HG03175 (cell line): ENCODE results near the gene NSF.
"Not testable (repeated sequence)": the region's sequence is repeated elsewhere in the genome, so short reads cannot be mapped to it uniquely, and the experiment has no call there.

Experiments
- ATAC-seq: cut with Tn5 transposase; IDR thresholded peaks from one replicate; pipeline ENCODE4 v1.9.1; 2021; ENCODE audit warnings: mild to moderate bottlenecking, moderate library complexity; ENCODE audit not compliant: unreplicated experiment

The NSF gene

DNA sequence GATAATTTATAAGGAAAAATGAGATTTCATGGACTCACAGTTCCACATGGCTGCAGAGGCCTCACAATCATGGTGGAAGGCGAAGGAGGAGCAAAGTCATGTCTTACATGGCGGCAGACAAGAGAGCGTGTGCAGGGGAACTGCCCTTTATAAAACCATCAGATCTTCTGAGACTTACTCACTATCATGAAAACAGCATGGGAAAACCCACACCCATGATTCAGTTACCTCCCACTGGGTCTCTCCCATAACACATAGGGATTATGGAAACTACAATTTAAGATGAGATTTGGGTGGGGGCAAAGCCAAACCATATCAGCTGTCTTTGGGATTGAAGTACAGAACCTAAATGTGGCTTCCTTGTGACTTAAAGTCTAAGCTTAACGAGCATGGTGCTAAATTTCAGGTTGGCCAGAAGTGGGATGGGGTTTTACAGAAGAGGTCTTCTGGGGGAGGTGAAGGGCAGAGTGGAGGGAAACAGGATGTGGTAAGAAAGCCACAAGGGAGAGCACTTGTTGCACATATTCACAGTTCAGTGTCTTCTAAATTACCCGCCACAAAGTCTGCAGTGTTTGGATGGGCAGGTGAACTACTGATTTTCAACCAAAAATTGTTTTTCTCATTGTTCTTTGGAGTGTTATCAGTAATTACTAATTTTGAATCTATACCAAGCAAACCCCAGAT, 38.4 kb downstream of the NSF start:
- ATAC-seq = not testable (repeated sequence)

DNA sequence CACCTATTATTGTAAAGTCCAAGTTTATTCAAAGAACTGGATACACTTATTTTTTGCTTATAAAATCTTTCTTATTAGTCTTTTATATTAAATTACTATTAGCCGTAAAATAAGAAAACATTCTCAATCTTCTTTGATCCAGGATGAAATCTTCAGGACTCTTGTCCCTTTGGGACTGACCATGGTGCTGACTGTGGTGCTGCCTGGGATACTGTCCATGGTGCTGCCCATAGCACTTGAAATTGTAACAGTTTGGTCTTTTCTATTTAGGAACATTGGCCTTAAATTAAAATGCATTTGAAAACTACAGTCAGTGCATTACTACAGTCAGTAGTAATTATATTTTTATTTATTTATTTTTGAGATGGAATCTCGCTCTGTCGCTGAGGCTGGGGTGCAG, 41.7 kb downstream of the NSF start:
- ATAC-seq = not testable (repeated sequence)

DNA sequence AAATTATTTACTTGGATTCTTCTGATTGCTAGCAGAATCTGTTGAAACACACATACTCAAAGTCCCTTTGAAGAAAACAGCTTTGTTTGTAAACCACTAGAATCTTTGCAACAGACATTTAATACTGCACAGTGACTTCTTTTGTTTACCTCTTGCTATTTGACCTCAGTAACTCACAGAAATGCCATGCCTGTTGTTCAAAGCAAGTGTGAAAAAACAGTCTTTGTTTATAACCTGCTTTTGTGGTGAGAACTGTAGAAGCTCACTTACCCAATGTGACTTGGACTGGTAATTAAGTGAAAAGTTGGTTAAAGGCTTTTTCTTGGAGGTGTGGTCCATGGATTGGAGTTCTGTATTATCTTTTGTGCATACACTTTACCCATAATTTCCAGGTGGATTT, 44.4 kb downstream of the NSF start:
- ATAC-seq = not testable (repeated sequence)

DNA sequence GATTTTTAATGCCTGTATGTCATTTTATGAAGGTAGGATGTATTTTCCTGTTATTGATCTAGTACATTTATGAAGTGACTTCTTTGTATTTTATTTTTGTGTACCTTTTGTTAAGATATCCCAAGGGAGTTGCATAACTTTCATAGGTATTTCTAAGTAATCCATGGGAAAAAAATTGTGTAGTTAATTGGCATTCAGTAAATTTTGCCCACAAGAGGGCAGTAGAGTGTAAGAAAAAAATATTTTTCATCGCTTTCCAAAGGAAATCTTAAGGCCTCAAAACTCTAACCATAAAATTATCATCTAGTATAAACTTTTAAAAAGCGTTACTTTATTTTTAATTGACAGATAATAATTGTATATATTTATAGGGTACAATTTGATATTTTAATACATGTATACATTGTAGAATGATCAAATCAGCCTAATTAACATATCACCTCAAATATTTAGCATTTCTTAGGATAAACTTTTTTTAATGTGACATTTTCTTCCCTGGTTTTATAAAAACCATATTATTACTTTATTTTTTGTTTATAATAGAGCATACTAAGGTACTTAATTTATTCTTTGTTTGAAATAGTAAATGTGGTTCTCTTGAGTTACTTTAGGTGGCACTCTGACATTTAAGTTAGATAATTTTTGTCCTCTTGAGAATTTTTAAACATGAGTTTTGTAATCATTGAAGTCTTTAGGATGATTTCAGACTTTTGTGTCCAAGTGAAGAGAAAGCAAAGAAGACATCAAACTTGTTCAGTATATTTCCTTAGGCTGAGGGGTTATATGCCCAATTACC, 51.6 kb downstream of the NSF start:
- ATAC-seq = not testable (repeated sequence)

DNA sequence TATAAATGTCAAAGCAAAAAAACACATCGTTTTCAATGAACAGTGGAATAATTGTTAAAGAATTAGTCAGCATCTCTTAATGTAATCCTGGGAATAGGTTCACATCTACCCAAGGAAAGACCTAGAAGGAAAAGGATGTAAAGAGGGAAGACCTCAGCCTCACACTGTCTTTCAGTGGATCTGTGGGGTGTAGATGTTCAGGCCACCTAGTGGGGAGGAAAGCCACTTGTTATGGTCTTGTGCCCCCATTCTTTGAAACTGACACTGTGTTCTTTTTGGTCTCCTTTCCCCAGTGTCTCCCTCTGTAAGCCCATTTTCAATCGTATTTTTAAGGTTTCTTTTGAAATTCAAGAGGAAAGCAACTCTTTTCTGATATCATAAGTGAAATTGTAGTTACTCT, 56.8 kb downstream of the NSF start:
- ATAC-seq = not testable (repeated sequence)

DNA sequence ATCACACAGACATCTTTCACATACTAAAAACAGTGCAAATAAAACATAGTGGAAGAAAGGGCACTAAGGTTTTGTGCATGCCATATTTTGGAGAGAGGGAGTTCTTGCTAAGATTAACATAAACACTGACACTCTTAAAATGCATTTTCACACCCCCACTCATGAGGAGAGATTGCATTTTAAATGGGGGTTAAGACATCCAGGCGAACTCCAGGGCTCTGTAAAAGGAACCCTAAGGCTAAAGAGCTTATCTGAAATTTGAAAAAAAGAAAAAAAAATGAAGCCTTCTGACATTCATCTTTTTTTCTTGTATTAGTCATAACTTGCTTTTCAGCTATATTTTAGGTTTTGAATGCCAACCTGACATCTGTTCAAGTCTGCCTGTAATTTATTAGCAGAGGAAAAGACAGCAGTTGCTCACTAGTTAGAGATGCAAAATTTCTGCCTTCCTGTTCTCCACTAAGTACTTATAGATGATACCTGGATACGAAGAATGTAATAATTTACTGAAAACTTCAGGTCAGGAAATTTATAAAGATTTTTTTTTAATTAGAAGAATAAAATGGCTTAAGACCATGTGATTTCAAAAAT, 57.3 kb downstream of the NSF start:
- not testable (repeated sequence) for ATAC-seq

DNA sequence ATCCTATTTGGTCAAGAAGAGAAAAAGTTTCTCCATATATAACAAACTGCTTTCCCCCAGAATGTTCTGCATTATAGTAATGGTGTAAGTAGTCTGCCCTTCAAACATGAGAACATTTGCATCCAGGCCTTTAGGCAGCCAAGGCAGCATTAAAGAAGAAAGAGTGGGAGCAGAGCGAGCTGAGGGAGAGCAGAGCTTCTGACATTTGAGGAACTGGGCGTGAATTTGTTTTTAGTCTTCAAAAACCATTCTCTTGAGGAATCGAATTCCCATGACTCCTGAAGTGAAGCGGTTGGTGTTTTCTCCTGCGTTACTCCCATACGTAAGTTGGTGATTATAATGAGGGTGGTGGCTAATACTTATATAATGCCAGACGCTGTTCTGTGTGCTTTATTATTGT, 58.8 kb downstream of the NSF start:
- not testable (repeated sequence) for ATAC-seq

DNA sequence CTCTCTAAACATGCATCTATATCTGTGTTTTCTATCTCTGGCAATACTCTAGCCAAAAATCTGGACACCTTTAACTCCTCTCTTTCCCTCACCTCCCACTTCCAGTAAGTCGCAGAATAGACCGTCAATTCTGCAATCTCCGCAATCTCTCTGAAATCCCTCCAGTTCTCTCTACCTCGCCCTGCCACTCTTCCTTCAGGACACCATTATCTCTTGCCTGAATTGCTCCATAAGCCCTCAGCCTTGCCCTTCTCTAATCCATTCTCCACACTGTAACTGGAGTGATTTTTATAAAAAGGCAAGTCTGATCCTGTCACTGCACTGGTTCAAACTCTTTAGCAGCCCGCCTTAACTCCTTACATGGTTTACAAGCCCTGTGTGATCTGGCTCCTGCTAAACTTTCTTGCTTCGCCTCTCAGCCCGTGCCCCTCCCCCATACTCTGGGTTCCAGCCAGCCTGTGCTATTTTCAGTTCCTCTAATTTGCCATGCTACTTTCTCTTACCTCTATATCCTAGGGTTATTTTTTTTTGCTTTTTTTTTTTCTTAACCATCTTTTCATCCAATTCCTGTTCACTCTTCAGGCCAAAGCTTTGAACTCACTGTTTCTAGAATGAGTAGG, 61.7 kb downstream of the NSF start:
- ATAC-seq = not testable (repeated sequence)

DNA sequence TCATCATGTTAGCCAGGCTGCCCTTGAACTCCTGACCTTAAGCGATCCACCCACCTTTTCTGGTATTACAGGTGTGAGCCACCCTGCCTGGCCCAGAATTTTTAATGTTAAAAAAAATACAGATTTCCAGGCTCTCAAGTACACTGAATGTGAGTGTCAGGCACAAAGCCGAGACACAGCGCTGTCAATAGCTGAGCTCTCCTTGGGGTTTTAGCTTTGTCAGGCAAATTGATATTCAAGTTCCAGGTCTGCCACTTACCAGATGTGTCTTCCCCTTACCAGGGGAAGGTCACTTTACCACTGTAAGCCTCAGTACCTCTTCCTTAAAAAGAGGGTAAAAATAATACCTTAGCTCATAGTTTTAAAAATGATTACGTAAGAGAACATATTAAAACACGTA, 67.8 kb downstream of the NSF start:
- not testable (repeated sequence) for ATAC-seq

DNA sequence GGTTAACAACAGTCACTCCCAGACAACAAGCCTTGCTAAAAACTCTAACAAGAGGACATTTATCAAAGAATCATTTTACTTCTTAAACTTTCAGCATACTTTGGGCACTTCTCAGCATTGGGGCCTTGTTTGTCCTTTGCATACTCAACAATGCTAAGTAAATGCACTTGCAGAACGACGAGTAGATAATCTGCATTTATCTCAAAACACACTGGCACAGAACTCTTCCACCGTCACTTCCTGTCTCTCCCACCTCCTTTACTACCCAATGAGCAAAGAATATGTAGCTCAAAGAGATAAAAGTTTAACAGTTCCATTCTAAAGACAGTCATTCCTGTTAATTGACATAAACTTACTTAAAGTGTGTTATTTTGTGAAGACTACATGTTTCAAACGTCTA, 69.2 kb downstream of the NSF start:
- not testable (repeated sequence) for ATAC-seq

DNA sequence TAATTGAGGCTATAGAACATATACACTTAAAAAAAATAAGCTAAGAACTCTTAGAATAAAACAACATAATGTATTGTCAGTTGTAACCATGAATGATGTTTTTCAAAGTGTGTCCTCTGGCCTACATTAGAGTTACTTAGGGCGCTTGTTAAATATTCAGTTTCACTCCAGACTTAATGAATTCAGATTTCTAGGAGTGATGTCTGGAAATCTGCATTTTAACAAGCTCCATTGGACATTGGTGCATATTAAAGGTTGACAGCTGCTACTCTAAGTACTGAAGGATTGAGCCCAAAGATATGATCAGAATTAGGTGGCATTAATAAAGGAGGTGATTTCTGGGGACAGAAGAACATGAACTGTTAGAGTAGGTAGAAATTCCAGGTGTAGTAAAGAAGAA, 72.7 kb downstream of the NSF start:
- ATAC-seq = not testable (repeated sequence)

DNA sequence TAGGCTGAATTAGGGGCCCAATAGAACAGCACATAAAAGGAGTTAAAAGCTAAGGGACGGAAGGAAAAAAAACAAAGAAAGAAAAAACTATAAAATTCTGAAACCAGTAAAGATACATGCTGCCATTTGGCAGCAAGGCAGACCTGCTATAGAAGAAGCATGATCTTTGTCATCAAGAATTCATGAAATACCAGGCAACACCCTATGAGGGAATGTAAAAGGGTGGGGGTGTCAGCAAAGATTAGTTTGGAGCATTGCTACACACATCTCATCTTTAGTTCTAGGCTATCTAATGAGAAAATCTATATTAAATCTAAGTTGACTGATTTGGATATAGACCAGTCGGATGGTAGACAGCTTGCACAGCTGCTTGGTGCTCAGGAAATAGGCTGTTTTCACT, 73.1 kb downstream of the NSF start:
- ATAC-seq = not testable (repeated sequence)

DNA sequence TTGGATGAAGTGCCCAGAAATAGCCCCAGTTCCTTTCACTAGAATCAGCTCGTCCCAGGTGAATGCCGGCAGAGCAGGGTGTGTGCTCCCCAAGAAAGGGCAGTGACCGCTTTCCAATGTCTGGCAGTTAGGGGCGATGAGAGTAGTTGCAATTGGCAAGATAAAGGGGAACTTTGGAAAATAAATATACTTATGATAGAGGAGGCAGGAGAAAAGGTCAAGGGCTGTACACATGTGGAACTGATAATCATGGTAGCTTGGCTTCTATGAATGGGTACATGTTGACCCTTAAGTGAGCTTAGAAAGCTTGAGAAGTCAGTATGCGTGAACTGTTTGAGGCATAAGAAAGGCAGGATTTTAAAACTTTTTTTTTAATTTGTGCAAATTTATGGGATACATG, 75.5 kb downstream of the NSF start:
- not testable (repeated sequence) for ATAC-seq

DNA sequence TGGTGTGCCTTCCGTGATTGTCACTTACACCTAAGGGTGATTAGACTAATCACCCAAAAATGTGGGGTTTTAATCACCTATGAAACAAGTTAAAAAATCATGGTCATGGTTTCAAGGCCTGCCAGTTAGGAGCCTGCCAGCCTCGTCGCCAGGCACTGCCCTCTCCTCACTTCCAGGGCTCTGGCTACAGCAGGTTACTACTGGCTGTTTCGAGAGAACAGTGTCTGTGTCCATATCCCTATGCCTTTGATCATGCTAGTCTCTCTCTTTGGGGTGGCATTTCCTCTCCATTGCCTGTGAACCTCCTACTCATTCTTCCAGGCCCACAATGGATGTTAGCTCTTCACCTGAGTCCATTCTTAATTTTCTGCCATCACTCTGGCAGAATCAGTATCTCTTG, 80.3 kb downstream of the NSF start:
- ATAC-seq = not testable (repeated sequence)

DNA sequence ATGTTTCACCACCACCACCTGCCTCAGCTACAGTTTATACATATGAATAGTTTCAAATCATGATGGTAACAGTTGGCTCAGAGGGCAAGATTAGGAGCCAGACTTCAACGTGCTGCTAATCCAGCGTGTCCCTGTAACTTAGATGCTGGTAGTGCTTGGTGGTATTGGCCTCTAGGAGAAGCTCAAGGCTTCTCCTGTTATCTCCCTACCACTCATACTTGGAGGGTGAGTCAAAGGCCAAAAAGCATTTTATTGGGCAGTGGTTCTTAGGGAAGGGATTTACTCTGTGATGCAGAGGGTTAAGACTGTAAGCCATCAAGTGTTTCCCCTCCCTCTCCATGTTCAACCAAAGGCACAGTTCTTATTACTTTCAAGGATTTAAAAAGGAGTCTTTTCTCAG, 82.3 kb downstream of the NSF start:
- ATAC-seq = not testable (repeated sequence)

DNA sequence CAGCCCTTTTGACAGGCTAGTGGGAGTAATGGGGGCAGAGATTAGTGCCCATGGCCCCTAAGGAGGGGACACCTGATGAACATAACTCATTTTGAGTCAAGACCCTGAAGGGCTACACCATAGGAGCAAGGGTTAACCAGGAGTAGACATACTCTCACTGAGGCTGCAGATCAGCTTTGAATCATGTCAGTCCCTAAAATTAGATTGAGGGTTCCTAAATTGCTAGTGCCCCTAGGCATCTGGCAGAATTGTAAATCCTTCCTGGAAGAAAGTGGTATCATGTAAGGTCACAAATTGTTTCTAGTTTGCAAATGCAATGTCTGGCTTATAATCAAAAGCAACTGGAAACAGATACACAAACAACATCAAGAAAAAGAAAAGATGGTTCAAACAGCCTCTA, 87.3 kb downstream of the NSF start:
- ATAC-seq = not testable (repeated sequence)

DNA sequence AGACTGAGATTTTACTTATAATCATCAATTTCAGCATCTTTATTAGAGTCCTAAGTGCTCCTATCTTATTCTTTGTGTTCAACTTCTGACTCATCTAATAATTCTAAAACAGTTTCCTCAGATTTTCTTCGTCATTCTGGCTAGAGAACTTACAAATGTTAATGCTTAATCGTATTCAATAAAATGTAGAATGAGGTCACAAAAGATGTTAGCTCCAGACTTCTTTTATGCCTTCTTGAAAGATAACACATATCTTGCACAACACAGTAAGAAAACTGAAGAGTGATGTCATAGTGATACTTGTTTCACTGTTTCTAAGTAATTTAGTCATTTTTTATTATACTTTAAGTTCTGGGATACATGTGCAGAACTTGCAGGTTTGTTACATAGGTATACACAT, 93.2 kb downstream of the NSF start:
- not testable (repeated sequence) for ATAC-seq

DNA sequence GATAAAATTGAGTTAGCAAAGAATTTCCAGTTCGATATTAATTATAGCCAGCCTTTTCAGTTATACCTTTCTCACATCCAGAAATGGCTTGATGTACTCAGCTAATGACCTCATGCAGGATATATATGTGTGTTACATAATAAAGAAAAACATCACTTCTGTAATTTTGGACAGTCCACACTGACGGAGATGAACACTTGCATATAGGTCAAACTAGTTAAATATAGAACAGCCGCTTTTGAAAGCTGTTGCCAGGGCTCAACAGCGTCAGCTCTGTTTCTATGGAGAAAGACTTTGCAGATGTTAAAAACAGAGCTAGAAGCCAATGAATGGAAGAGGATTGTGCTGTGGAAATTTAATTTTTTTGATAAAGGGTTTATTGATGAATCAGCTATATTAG, 94.8 kb downstream of the NSF start:
- not testable (repeated sequence) for ATAC-seq

DNA sequence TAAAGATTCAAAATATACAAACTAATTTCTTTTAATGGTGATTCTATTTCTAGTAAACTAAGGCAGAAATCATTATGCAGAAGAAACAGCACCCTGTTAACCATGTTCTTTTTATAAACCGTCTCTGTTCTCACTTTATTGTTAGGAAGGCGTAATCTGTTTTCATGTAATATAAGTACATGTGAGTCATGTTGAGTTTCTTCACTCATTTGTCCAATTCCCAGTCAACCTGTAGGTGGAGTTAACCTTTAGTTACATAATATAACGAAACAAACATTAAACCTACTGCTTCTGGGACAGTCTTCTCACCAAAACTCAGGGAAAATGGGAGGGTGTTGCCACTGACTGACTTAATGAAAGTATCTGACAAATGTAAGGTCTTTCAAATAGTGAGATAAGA, 101.7 kb downstream of the NSF start:
- ATAC-seq = not testable (repeated sequence)

DNA sequence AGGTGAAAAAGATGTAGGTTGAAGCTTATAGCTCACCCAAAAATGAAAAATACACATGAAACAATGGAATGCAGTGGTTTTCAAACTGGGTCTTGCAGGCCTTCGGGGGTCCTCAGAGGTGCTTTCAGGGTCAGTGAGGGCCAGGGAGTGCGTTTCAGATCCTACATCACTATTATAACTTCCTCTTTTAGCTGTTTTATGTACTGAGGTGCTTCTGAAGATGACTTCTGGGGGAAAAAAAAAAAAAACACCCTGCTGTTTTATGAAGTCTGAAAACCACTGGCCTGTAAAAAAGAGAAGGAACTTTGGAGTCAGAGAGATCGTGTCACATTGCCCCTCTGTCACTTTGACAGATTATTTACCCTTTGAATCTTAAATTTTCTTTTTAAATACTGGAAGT, 102.8 kb downstream of the NSF start:
- not testable (repeated sequence) for ATAC-seq

DNA sequence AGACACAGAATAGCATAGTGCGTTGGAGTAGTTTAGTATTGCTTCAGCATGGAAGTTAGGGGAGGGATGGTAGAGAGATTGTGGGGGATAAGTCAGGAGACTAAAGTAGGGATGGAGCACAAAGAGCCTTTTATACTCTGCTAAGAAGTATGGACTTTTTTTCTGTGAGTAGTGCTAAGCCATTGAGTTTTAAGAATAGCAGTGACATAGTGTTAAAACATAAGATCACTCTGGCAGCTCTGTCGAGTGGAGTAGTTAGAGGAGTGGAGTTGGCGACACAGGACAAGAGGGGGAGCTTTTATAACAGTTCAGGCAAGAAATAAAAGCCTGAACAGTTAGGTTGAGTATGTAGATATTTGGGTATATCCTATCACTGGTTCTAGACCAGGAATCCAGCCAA, 106.1 kb downstream of the NSF start:
- ATAC-seq = not testable (repeated sequence)
